Measurements from ENCODE around the gene KRTAP29-1.

DNA sequence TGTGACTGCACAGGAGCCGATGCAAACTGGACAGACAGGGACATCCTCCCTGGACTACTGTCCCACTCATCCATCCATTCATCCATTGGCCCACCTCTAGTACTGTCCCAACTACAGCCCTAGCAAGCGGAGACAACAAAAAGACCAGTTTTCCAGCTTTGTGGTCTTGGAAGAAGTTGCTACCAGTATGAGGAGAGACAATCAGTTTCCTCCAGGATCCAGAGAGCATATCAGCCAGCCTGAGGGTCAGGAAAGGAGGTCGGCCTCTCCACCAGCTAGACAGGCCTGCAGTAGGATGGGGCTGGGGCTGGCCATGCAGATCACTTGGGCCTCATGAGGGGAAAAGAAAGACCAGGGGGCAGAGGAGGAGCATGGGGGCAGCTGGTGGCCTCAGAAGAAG lies 31.2 kb upstream of the KRTAP29-1 start:
- TF ChIP-seq, protein P1, sequence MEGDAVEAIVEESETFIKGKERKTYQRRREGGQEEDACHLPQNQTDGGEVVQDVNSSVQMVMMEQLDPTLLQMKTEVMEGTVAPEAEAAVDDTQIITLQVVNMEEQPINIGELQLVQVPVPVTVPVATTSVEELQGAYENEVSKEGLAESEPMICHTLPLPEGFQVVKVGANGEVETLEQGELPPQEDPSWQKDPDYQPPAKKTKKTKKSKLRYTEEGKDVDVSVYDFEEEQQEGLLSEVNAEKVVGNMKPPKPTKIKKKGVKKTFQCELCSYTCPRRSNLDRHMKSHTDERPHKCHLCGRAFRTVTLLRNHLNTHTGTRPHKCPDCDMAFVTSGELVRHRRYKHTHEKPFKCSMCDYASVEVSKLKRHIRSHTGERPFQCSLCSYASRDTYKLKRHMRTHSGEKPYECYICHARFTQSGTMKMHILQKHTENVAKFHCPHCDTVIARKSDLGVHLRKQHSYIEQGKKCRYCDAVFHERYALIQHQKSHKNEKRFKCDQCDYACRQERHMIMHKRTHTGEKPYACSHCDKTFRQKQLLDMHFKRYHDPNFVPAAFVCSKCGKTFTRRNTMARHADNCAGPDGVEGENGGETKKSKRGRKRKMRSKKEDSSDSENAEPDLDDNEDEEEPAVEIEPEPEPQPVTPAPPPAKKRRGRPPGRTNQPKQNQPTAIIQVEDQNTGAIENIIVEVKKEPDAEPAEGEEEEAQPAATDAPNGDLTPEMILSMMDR (IDR thresholded peaks at IDR 0.05) = no peak
- no peak for TF ChIP-seq ZFX (IDR thresholded peaks at IDR 0.05; ENCODE audit: borderline replicate concordance)
